HG03575 (cell line): ENCODE results near the gene ZNF423.

Experiments used
- ATAC-seq: cut with Tn5 transposase; IDR thresholded peaks from one replicate; pipeline ENCODE4 v1.9.1; 2021; ENCODE audit not compliant: unreplicated experiment, insufficient number of reproducible peaks, low FRiP score; ENCODE audit errors: extremely low read depth

ZNF423 gene

GRCh38 chr16:49645263-49645662 lies 210.6 kb downstream of the ZNF423 start:
- no peak for ATAC-seq

DNA sequence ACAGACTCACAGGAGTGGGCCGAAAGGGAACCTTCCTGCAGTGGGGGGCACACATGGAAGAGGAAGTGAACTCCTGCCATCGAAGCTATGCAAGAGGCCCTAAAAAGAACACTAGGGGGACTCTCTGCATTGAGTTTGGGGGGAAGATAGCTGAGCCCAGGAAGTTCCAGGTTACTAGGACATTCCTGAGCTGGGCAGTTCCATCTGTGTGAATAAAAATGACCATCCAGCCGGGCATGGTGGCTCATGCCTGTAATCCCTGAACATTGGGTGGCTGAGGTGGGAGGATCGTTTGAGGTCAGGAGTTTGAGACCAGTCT lies 211.8 kb downstream of the ZNF423 start:
- ATAC-seq, result no peak

DNA sequence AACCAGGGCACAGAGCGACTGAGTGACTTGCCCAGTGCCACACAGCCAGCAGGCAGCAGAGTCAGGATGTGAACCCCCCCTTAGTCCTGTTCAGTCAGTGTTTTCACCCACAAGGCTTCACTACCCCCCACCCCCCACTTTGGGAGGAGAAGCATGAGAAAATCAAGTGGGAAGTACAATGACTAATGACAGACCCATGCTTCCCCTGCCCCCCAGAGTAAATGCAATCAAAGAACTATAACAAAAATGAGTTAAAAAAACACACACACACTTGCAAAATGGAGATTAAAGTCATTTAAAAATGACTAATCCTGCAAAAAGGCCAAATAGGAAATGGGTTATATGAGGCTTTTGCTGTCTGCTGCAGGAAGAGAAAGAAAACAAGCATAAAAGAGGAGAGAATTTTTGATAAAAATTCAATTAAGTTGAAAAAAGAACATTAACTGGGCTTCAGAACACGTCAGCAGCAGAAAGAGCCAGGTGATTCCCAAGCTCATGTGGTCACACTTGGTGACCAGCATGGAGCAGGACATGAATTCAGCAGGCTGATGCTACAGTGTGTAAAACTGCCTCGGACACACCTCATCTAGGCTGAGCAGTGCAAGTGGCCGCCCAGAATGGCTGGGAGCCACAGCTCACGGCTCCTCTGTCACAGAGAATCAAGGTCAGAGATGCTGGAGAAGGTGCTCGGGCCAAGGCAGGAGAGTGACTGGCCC lies 212.3 kb downstream of the ZNF423 start:
- ATAC-seq, result no peak

DNA sequence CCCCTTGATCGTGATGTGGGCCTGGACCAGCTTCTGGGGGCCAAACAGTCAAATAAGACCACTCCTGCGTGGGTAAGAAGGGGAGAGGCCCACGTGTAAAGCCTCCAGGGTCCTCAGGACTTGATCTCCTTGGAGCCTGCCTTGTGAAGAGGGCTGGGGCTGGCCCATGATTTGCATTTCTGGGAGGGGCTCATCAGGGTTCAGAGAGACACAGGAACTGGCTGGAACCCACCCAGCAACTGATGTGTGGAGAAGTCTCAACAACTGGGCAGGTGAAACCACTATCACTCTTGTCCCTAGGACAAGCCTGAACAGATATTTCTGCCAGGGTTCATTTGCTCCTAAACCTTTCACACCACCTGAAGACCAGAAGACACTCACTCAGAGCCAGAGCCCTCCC lies 214.7 kb downstream of the ZNF423 start:
- no peak for ATAC-seq

DNA sequence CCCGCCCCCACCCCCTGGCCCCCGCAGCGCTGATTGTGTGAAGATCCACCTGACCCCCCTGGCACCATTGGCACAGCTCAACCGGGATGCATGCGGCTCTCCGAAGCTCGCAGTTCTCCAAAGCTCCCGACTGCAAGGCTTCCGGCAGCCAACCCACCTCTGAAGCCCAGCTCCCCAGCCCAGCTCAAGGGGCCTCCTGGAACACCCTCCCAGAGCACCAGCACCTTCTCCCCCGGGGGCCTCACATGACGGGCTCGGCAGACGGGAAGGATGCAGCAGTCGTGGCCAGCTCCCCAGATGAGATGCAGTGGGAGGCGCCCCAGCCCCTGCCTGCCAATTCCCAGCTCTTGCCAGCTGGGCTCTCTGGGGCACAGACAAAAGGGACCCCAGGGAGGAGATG lies 215.3 kb downstream of the ZNF423 start:
- ATAC-seq, result no peak

DNA sequence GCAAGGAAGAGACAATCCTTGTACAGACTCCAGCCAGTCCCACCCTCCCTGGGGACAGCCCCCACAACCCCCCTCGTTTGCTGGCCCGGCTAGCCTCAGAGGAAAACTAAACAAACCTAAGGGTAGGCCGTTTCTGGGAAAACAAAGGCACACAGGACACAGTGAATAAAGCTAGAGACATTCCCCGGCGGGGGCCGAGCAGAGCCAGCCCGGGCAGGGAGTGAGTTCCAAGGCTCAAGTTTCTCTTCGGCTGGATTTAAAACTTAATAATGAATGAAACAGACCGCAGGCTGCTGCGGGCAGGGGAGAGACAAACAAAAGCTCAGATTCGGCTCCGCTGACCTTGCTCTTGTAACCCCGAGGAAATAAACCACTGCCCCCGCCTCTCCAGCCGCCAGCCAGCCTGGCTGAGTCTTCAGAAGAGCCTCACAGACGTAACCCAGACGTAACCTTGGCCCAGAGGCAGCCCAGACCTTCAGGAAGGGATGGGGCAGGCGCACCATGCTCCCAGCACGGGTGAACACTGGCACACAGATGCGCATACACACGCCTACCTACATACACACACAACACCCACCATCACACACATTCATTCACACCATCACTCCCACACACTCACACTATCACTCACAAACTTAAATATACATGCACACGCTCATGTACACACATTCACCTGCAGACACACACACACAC lies 216.0 kb downstream of the ZNF423 start:
- ATAC-seq, result no peak

GRCh38 chr16:49638673-49639610 lies 217.0 kb downstream of the ZNF423 start:
- ATAC-seq, result no peak

DNA sequence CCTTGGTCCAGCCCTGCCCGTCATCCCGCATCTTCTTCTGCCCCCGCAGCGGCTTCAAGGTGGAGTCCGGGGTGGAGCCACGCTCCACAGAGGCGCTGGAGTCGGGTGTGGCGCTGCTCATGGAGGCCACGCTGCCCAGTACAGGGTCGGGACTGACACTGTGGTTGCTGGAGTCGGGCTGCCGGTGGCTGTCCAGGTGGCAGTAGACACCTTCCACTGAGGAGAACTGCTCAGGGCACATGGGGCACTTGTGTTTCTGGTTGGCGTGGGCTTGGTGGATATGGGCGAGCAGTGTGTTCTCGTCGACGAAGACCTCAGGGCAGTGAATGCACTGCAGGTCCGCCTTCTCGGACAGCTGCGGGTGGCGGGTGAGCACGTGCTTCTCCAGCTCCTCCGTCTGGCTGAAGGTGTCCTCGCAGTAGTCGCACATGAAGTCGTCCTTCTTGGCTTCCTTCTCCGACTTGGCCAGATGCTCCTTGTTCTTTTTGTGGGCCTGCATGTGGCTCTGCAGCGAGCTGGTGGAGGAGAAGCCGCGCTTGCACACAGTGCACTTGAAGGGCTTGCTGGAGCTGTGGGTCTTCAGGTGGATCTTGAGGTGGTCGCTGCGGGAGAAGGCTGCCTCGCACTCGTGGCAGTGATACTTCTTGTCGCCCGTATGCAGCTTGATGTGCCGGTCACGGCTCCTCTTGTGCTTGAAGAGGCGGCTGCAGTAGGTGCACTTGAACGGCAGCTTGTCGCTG lies 217.8 kb downstream of the ZNF423 start:
- ATAC-seq, result no peak

DNA sequence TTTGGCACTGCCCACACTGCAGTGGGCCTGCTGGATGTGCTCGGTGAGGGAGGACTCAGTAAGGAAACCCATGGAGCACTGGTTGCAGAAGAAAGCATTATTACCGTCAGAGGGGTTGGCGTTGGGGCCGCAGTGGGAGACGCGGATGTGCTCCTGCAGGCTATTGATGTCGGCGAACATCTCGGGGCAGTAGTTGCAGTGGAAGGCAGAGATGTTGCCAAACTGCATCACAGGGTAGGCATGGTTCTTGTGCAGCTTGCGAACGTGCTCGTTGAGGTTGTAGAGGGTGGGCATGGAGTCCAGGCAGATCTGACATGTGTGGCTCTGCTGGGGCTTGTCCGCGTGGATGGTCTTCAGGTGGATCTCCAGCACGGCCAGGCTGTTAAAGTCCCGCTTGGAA lies 218.4 kb downstream of the ZNF423 start:
- ATAC-seq, result no peak

DNA sequence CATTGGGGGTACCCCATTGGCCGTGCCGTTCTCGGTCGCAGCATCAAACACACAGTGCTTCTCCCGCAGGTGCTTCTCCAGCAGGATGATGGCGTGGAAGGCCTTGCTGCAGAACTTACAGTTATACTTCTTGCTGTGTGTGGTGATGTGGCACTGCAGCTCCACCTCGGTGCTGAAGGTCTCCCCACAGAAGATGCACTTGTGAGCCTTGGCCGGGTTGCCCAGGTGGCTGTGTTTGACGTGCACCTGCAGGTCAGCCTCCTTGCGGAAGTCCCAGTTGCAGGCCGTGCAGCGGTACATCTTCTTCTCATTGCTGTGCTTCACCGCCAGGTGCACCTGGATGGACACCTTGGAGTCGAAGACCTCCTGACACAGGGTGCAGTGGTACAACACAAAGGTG lies 219.3 kb downstream of the ZNF423 start:
- no peak for ATAC-seq

DNA sequence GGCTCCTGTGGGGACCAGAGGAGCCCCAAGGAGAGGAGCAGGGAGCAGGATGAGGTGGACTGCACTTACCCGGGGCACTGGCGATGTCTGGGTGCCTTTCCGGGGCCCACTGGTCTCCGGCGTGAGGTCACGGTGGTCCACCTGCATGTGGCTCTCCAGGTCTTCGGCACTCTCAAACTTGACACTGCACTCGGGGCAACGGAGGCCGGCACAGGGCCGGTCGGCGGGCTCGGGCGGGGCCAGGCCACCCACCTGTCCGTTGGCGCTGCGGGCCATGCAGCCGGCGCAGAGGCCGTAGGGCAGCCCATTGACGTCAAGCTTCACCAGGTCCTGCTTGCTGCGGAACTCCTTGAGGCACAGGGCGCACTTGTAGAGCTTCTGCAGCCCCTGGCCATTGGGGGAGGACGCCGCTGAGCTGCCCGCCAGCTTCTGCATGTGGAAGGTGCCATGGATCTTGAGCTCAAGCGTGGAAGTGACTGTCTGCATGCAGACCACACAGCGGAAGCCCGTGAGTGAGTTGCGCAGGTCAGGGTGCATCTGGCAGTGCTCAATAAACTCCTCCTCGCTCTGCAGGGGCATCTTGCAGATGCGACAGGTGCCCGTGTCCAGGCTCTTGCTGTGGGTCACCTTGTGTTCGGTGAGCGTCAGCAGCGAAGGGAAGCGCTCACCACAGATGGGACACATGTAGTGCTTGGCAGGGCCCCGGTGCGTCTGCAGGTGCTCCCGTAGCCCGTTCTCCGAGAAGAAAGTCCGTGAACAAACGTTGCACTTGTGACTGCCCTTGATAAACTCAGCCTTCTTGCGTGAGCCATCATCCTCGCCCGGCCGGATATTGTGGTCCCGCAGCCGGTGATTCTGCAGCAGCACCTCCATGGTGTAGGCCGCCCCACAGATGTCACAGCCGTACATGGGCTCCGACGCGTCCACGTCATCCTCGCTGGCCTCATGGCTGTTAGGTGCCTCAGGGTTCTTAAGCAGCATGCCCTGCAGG lies 220.0 kb downstream of the ZNF423 start:
- ATAC-seq, result no peak

- ATAC-seq, result no peak
These were observed 220.9 kb downstream of the ZNF423 start for GRCh38 chr16:49635009-49635350.

GRCh38 chr16:49634235-49635008 lies 221.5 kb downstream of the ZNF423 start:
- ATAC-seq, result no peak

DNA sequence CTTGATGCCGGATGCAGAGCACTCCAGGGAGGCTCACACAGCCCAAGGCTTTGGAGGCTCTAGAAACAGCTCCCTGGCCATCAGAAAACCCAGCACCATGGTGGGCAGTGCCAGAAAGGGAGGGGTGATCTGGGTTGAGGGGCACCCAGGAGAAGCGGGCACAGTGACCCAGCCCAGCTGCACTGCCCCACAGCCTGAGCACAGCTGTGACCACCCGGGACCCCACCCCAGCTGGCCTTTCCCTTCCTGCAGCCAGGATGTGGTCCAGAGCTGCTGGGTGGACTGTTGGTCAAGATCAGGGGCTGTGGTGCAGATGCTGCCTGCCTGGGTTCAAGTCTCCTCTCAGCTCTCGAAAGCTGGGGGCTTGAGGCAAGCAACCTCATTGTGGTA lies 223.1 kb downstream of the ZNF423 start:
- no peak for ATAC-seq

DNA sequence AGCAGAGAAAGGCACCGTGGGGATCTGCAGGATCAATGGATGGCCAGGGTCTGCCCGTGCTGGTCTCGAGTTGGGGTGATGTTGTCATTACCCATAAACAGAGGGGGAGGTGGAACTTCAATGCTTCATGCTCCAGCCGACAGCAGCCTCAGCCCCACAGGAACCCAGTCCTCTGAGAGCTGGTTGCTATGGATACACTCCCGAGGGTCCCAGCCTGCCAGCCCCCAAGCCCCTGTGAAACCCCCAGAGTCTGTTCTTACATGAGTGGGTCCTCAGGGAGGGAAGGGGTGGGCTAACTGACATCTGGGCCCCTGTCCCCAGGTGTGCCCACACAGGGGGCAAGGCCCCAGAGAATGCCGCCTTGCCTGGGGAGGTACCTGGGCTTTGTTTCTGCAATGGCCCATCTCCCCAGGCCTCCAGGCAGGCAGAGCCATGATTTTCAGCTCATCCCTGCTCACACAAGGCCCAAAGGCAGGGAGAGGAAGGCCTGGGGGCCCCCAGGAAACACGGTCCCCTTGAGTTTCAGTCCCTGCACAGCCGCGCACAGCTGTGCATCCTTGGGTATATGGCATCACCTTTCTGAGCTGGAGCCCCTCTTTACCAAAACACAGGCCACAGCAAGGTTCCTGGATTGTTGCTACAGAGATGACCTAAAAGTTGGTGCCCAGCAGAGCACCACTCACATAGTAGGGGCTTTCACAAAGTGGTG lies 223.7 kb downstream of the ZNF423 start:
- ATAC-seq, result no peak

DNA sequence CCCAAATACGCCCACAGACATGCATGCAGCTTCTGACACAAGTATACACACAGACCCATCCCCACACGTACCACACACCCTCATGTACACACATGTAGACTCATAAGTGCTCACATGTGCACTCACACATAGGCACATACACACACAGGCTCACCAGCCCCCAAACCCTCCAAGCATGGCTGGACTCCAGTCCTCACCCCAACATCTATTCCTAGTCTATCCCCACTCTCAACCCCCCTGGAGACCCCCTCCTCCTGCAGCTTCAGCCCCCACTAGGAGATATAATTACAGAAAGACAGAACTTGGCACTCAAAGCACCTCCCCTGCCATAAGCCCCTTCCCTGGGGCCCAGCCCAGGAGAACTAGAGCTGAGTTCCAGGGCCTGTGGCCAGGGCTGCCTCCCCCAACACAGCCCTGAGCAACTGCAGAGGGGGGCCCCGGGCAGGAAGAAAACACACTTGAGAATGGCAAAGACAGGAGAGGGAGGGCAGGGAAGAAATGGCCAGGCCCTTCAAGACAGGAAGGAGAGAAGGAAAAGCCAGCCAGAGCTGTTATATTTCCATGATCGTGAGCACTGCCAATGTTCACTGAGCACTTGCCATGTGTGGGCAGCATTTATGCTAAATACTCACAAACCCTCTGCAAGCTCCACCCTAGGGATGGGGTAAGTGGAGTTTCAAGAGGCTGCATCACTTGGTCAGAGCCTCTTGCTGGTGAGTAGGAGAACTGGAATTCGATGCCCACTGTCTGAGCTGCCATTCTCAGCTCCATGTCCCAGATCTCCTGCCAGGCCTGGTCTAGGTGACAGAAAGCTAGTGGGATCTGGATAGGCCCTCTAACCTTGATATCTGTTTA lies 224.5 kb downstream of the ZNF423 start:
- ATAC-seq, result no peak
